Measurements from ENCODE around the gene ENTHD1. TPM values are rescaled to one million over a fixed set of nuclear protein-coding genes. Genes with fewer than 3 reads are reported as not detected.

The ENTHD1 gene
- total RNA-seq, 1 experiment from 2014 or later = not detected

DNA sequence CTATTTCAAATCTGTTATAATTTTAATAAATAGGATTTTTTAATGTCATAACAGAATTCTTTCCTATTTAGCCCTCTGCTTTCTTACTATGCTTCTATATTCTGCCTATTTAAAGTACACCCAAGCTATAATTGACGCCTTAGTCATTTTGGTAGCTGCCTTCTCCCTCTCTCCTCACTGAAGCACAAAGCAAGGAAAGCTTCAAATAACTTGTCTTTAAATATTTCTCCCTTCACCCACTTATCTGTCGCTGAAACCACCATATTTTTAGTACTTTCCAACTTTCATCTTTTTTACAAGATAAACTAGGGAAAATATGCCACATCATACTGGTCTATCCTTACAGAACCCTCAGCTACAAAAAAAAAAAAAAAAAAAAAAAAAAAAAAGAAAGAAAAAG lies 127.9 kb downstream of the ENTHD1 start:
- Histone ChIP-seq H3K79me1 (ENCODE audit: insufficient read depth, low read depth, low read length, poor library complexity, severe bottlenecking) (no peaks in the 10 kb centered on the region), H2AK5ac (ENCODE audit: insufficient read length, low read length) (no peak overlapping the region), H3K9ac (ENCODE audit: extremely low read depth, insufficient read length, low read length) (no peak overlapping the region), H3K56ac (ENCODE audit: insufficient read length, low read depth, low read length) (no peak overlapping the region), H2AFZ (ENCODE audit: low read length) (no peak overlapping the region), H3K4me1 (ENCODE audit: insufficient read depth, low read length) (no peaks in the 10 kb centered on the region), H4K91ac (ENCODE audit: insufficient read length, low read depth, low read length) (no peak overlapping the region), H2BK12ac (ENCODE audit: insufficient read length, low read depth, low read length) (no peak overlapping the region), H3K79me2 (ENCODE audit: insufficient read depth, low read length) (no peaks in the 10 kb centered on the region), H4K5ac (ENCODE audit: insufficient read length, low read depth, low read length) (no peak overlapping the region), H3K27me3 (ENCODE audit: insufficient read depth, low read length) (no peaks in the 10 kb centered on the region), H2BK15ac (ENCODE audit: low read depth, low read length) (no peak overlapping the region), H2BK120ac (ENCODE audit: low read depth, low read length, poor library complexity, severe bottlenecking) (no peak overlapping the region), H4K8ac (replicated peaks; ENCODE audit: insufficient read length, low read depth, low read length) (no peak overlapping the region), H3K27ac (ENCODE audit: insufficient read length, low read depth, low read length) (no peak overlapping the region), H2BK20ac (ENCODE audit: low read depth, low read length, poor library complexity, severe bottlenecking) (no peak overlapping the region), H3K4me2 (ENCODE audit: insufficient read depth, insufficient read length, low read length) (no peak overlapping the region), H3K14ac (ENCODE audit: insufficient read depth, low read length) (no peak overlapping the region), H2BK5ac (ENCODE audit: insufficient read length, low read length) (no peak overlapping the region), H3K18ac (ENCODE audit: insufficient read length, low read depth, low read length) (no peak overlapping the region), H4K20me1 (ENCODE audit: control insufficient read depth, insufficient read depth, insufficient read length) (no peaks in the 10 kb centered on the region), H3K23ac (ENCODE audit: insufficient read length, low read depth, low read length) (no peak overlapping the region), H3K4ac (ENCODE audit: low read depth, low read length) (no peak overlapping the region), H3K9me3 (ENCODE audit: control insufficient read depth, low read depth, low read length) (no peaks in the 10 kb centered on the region), H3K23me2 (ENCODE audit: insufficient read length, low read depth, low read length, poor library complexity, severe bottlenecking) (no peaks in the 10 kb centered on the region), H3T11ph (ENCODE audit: low read length) (no peak overlapping the region)
- Mint-ChIP-seq H3K4me1 (no peaks in the 10 kb centered on the region), H3K9me3 (no peaks in the 10 kb centered on the region), H3K4me3 (no peak overlapping the region), H3K27ac (no peak overlapping the region), H3K36me3 (ENCODE audit: insufficient read depth in 1 of 3, low read depth in 3 of 3) (no peaks in the 10 kb centered on the region), H3K27me3 (ENCODE audit: low read depth) (peaks cover 25% of the 10 kb centered on the region)
- TF ChIP-seq, protein P1, sequence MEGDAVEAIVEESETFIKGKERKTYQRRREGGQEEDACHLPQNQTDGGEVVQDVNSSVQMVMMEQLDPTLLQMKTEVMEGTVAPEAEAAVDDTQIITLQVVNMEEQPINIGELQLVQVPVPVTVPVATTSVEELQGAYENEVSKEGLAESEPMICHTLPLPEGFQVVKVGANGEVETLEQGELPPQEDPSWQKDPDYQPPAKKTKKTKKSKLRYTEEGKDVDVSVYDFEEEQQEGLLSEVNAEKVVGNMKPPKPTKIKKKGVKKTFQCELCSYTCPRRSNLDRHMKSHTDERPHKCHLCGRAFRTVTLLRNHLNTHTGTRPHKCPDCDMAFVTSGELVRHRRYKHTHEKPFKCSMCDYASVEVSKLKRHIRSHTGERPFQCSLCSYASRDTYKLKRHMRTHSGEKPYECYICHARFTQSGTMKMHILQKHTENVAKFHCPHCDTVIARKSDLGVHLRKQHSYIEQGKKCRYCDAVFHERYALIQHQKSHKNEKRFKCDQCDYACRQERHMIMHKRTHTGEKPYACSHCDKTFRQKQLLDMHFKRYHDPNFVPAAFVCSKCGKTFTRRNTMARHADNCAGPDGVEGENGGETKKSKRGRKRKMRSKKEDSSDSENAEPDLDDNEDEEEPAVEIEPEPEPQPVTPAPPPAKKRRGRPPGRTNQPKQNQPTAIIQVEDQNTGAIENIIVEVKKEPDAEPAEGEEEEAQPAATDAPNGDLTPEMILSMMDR (conservative IDR thresholded peaks at IDR 0.05) = no peak
- WGBS (ENCODE audit: extremely low coverage, insufficient read length, low lambda C conversion rate) = no CpG with 5 or more reads among the region's 2 CpGs
- DNase-seq = no peak
